AG04449 (cell line): ENCODE results near the gene RTN4.

Experiments
- CTCF ChIA-PET: fragments of 350-600 bp; formaldehyde crosslinking; extraction: SDS; loops from one replicate; lab custom pipeline; 2021; ENCODE audit warnings: antibody characterized with exemption; lab: Yijun Ruan, JAX
- POLR2A ChIA-PET: fragments of 400-600, 350-600 bp; formaldehyde crosslinking; extraction: SDS; loops from one replicate; lab custom pipeline; 2020; ENCODE audit warnings: antibody characterized with exemption, inconsistent platforms; lab: Yijun Ruan, JAX
- DNase-seq: peaks from one replicate; pipeline ENCODE4 v3.0.0-alpha.2; 2010; ENCODE audit warnings: low read depth, low spot score
- H3K4me3 ChIP-seq: 2 replicates; pipeline ENCODE4 v1.5.1; 2011; ENCODE audit warnings: low read depth, mild to moderate bottlenecking, control low read depth, low read length
- CTCF ChIP-seq: IDR thresholded peaks from one replicate; pipeline ENCODE4 v1.5.1; 2011; ENCODE audit warnings: mild to moderate bottlenecking, moderate library complexity, low read length, control low read depth, inconsistent platforms; ENCODE audit not compliant: insufficient read depth; ENCODE audit errors: missing control alignments

Gene RTN4

DNA sequence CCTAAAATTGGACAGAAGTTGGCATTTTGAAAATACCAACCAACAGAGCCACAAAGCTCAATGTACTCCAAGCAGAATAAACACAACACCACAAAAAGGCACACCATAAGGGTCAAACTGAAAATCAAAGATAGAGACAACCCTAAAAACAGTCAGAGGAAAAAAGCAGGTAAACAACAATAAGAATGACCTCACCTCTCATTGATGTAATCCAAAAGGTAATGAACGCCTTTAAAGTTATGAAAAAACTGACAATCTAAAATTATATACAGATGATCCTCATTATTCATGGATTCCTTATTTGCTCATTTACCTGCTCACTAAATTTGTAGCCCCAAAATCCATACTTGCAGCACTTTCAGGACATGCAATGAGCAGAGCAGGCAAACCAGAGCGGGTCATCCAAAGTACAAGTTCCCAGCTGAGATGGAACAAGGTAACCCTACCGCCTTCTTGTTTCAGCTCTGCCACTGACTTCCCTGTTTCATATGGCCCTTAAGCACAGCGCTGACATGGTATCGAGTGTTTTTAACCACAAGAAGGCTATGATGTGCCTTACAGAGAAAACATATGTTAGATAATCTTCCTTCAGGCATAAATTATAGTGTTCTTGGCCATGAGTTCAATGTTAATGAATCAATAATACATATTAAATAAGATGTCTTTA, 17.0 kb downstream of the RTN4 start:
- ChIA-PET POLR2A (no interaction called here), CTCF (interaction anchor here (1.2 to 2.2 kb wide), 6 partner anchors 13 to 195 kb away, joined by 3 to 9 read pairs (median 6); no protein-coding TSS in a partner anchor)
- H3K4me3 ChIP-seq: no peak overlapping the region
- no peak for DNase-seq
- no peak for TF ChIP-seq CTCF

GRCh38 chr2:55031505-55031904, 18.7 kb downstream of the RTN4 start:
- DNase-seq: no peak
- CTCF ChIA-PET: interaction anchor here (1.1 to 2.2 kb wide), 3 partner anchors 11 to 144 kb away, joined by 4 to 8 read pairs (median 8); no protein-coding TSS in a partner anchor
- no peak for TF ChIP-seq CTCF
- POLR2A ChIA-PET: interaction anchor here (1.0 kb wide), 1 partner anchor 19 kb away, joined by 3 read pairs; the partner anchor contains the start of gene RTN4
- H3K4me3 ChIP-seq: no peak overlapping the region

GRCh38 chr2:55030766-55031165, 19.5 kb downstream of the RTN4 start:
- ChIA-PET CTCF (interaction anchor here (1.1 to 3.0 kb wide), 3 partner anchors 10 to 144 kb away, joined by 4 to 13 read pairs (median 8); no protein-coding TSS in a partner anchor), POLR2A (interaction anchor here (1.0 kb wide), 1 partner anchor 20 kb away, joined by 3 read pairs; the partner anchor contains the start of gene RTN4)
- TF ChIP-seq CTCF: no peak
- DNase-seq: no peak
- H3K4me3 ChIP-seq: no peak overlapping the region

GRCh38 chr2:55029098-55029497, 21.2 kb downstream of the RTN4 start:
- H3K4me3 ChIP-seq: no peak overlapping the region
- ChIA-PET CTCF (interaction anchor here (0.9 to 3.0 kb wide), 7 partner anchors 10 to 146 kb away, joined by 3 to 13 read pairs (median 4); no protein-coding TSS in a partner anchor), POLR2A (interaction anchor here (1.0 to 1.5 kb wide), 2 partner anchors 22 to 134 kb away, joined by 4 to 5 read pairs; partner anchors contain the start of gene RTN4)
- no peak for TF ChIP-seq CTCF
- DNase-seq: no peak

DNA sequence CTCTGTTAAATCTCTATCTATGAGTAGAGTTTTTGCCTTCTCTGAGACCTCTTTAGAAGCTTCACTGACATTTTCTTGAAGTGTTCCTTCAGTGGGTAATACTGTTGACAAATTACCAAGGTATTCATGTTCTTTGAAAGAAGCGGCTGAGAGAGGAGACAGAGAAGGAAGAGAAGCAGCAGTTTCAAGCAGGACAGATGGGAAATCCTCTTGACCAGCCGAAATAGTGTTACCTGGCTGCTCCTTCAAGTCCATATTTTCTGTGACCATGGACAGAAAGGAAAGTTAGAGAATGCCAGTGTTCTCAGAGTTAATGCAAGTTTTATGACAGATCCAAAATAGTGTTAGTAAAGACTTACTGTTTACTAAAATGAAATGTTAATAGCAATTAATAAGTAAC, 23.0 kb downstream of the RTN4 start:
- DNase-seq: no peak
- no peak overlapping the region for H3K4me3 ChIP-seq
- no peak for TF ChIP-seq CTCF
- ChIA-PET CTCF (interaction anchor here (1.5 to 4.1 kb wide), 3 partner anchors 12 to 148 kb away, joined by 4 to 23 read pairs (median 22); no protein-coding TSS in a partner anchor), POLR2A (no interaction called here)

- POLR2A ChIA-PET: no interaction called here
- H3K4me3 ChIP-seq: no peak overlapping the region
- no peak for TF ChIP-seq CTCF
- CTCF ChIA-PET: interaction anchor here (1.0 to 4.1 kb wide), 5 partner anchors 11 to 152 kb away, joined by 3 to 23 read pairs (median 4); partner anchors contain the start of gene RTN4
- DNase-seq: no peak
Measured at GRCh38 chr2:55026202-55026601, 24.0 kb downstream of the RTN4 start.
